Ascending aorta (tissue), 2 donors: Measurements from ENCODE around the gene RPSA. TPM values are rescaled to one million over a fixed set of nuclear protein-coding genes. Genes with fewer than 3 reads are reported as not detected.

Experiments used
- DNase-seq, 2 donors: peaks; one replicate each; pipeline ENCODE4 v3.0.0-alpha.2; 2019; ENCODE audit warnings: low spot score in 2 of 2
- H3K27ac ChIP-seq, 2 donors: fragments of 200-600 bp; sonication (generic); one replicate each; pipeline ENCODE4 v1.5.1; 2016 to 2017; ENCODE audit warnings: mild to moderate bottlenecking in 1 of 2
- H3K27me3 ChIP-seq: fragments of 200-600 bp; sonication (generic); one replicate; pipeline ENCODE4 v1.5.1; 2017
- H3K36me3 ChIP-seq, 2 donors: fragments of 200-600 bp; sonication (generic); one replicate each; pipeline ENCODE4 v1.5.1; 2016
- H3K4me1 ChIP-seq, 2 donors: fragments of 200-600 bp; sonication (generic); one replicate each; pipeline ENCODE4 v1.5.1; 2016 to 2017; ENCODE audit warnings: mild to moderate bottlenecking in 1 of 2
- H3K4me3 ChIP-seq, 2 donors: fragments of 200-600 bp; sonication (generic); one replicate each; pipeline ENCODE4 v1.5.1; 2016 to 2017; ENCODE audit warnings: mild to moderate bottlenecking in 1 of 2
- H3K9me3 ChIP-seq, 2 donors: fragments of 200-600 bp; sonication (generic); one replicate each; pipeline ENCODE4 v1.5.1; 2016
- intact Hi-C: fragments of 100-400 bp; cut with DNase I; formaldehyde crosslinking; loops from one replicate; pipeline ENCODE4 v1.15.1; 2023
- total RNA-seq: library from RNA; depleted of rRNA; stranded (reverse); fragments of >200 nt; gene quantifications from one replicate; pipeline ENCODE4 v1.1.0, GENCODE V29; 2016
- TF ChIP-seq, protein P1 (sequence below), 3 experiments: fragments of 200-600 bp in 2 of 3; fragments of 450-650 bp in 1 of 3; sonication (generic) in 2 of 3; IDR thresholded peaks; one replicate each; pipeline ENCODE4 v1.5.1; 2016 to 2019; ENCODE audit warnings: antibody characterized with exemption in 3 of 3, mild to moderate bottlenecking in 1 of 3, moderate library complexity in 1 of 3

Gene RPSA
- total RNA-seq, 1 donor from 2014 or later, result 745 TPM

DNA sequence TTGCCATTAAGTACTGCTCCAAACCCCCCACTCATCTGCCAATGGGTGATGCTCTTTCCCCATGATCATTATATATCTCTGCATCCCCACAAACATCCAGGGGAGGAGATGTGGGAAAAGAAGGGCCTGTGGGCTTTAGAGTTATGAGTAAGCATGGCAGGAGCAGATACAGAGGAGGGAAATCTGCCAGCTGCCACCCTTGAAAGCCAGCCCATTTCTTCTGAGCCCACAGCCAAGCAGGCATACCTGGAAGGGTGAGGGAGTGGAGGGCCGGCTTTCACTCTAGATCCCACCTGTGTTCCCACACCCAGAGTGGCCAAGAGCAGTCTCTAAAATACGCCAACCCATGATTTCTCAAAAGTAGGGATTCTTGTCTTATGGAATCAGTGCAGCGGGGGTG lies 25.1 kb upstream of the RPSA start:
- TF ChIP-seq, protein P1, sequence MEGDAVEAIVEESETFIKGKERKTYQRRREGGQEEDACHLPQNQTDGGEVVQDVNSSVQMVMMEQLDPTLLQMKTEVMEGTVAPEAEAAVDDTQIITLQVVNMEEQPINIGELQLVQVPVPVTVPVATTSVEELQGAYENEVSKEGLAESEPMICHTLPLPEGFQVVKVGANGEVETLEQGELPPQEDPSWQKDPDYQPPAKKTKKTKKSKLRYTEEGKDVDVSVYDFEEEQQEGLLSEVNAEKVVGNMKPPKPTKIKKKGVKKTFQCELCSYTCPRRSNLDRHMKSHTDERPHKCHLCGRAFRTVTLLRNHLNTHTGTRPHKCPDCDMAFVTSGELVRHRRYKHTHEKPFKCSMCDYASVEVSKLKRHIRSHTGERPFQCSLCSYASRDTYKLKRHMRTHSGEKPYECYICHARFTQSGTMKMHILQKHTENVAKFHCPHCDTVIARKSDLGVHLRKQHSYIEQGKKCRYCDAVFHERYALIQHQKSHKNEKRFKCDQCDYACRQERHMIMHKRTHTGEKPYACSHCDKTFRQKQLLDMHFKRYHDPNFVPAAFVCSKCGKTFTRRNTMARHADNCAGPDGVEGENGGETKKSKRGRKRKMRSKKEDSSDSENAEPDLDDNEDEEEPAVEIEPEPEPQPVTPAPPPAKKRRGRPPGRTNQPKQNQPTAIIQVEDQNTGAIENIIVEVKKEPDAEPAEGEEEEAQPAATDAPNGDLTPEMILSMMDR (IDR thresholded peaks at IDR 0.05), result no peak
- Histone ChIP-seq H3K9me3 (no peaks in the 10 kb centered on the region), H3K27ac (no peak overlapping the region), H3K4me3 (no peak overlapping the region), H3K4me1 (peaks cover 0 to 16% of the 10 kb centered on the region in 2 donors), H3K27me3 (no peaks in the 10 kb centered on the region), H3K36me3 (no peaks in the 10 kb centered on the region)
- intact Hi-C loops, result loop anchor here (5.0 to 10.0 kb wide), 6 partner anchors 199 to 1073 kb away; partner anchors contain the start of genes GORASP1, RPL14, SCN11A and TTC21A
- DNase-seq, result no peak

DNA sequence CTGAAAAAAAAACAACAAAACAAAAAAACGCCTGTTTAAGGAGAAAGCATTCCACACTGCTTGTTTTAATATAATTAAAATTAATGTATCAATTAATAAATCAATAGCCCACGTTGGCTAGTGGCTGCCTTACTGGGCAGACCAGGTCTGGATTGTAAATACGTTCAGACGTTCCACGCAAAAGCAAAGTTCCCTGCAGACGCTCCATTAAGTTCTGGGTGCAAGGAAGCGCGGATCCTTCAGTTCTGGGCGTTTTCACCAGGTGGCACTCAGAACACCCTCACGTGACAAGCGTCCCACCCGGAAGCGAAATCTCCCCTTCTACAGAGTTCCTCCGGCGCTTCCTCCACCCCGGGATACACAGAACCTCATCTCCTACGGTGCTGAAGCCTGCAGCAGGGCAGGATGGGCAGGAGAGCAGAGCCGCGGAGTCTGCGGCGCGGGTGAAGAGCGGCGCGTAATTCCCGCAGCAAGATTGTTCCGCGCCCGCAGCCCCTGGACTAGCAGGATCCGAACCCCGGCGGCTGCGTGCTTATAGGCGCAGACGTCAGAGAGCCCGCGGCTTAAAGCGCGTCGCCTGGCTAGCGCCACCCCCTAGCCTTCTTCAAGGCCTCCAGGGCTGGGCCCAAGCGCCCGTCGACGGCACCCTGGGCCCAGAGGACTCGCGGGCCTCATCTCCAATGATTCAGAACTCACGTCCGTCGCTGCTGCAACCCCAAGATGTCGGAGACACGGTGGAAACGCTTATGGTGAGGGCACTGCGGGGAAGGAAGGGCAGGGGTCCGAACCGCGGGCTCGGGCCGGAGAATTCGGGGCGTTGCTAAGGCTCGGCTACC lies 23.3 kb upstream of the RPSA start, which contains the start of gene SLC25A38:
Gene SLC25A38, plus strand, starts transcription at position 326 of the 836 bp plus-strand sequence. Its CDS starts 355 bp downstream, at position 681.
- no peaks in the 10 kb centered on the region for H3K9me3 ChIP-seq
- H3K36me3 ChIP-seq, result no peaks in the 10 kb centered on the region
- peak within 1 kb of the TSS; percentile 92 to 97 for H3K27ac ChIP-seq
- H3K27me3 ChIP-seq, result no peaks in the 10 kb centered on the region
- peaks cover 0 to 16% of the 10 kb centered on the region in 2 donors for H3K4me1 ChIP-seq
- TF ChIP-seq, protein P1 (IDR thresholded peaks at IDR 0.05), result peak; percentile 17 to 42 (median 39)
- DNase-seq, result peak in 1 of 2 donors; percentile 89
- peak within 1 kb of the TSS; percentile 60 to 70 for H3K4me3 ChIP-seq
- intact Hi-C loops, result loop anchor here (5.0 to 10.0 kb wide), 6 partner anchors 201 to 1072 kb away; partner anchors contain the start of genes GORASP1, RPL14, SCN11A and TTC21A

DNA sequence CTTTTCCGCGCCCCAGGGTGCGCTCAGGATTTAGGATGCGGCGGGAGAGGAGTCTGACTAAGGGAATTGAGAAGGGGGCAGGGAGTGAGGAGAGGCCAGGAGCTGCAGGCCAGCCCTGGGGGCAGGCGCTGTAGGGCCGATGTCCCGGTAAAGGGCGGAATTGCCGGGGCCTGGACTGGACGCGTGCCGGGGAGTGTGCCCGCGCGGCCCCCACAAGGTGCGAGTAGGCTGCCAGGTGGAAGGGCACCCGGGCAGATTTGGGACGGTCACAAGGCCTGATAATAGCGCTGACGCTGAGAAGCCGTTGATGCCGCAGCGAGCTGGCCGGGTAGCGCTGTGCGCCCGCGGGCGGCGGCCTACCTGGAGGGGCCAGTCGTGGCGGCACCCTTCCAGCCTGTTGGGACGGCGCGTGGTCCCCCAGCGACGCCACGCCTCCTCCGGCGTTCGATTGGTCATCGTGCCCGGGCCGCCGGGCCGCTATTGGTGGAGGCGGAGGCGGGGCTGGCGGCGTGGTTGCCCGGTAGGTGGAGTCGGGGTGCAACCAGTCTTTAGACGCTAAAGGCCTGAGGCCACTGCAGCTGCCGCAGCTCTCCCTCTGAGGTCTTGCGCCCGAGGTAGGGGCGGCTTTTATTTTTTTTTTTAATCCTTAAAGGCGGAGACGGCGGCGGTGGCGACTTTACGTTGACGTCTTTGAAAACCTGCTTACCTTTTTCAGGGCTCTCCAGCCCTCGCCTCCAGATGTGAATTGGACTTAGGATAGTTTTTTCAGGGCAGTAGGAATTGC lies 22.4 kb upstream of the RPSA start:
- H3K4me3 ChIP-seq, result peak overlapping the region; percentile 60 to 70
- H3K27ac ChIP-seq, result peak overlapping the region; percentile 92 to 97
- peaks cover 0 to 16% of the 10 kb centered on the region in 2 donors for H3K4me1 ChIP-seq
- intact Hi-C loops, result loop anchor here (1.0 to 10.0 kb wide), 7 partner anchors 22 to 1071 kb away; partner anchors contain the start of genes GORASP1, RPL14, RPSA and SCN11A
- peak; percentile 89 to 98 for DNase-seq
- no peaks in the 10 kb centered on the region for H3K27me3 ChIP-seq
- TF ChIP-seq, protein P1 (IDR thresholded peaks at IDR 0.05), result peak in 2 of 3 experiments; percentile 22 to 23
- H3K36me3 ChIP-seq, result no peaks in the 10 kb centered on the region
- H3K9me3 ChIP-seq, result no peaks in the 10 kb centered on the region

DNA sequence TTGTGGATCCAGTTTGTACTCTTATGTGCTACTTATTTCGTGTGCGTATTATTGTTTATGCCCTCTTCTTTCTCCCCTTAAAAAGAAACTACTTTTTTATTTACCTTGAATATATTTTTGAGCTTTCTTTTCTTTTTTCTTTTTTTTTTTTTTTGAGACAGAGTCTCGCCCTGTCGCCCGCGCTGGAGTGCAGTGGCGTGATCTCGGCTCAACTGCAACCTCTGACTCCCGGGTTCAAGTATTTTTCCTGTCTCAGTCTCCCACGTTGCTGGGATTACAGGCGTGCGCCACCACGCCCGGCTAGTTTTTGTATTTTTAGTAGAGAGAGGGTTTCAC lies 21.9 kb upstream of the RPSA start:
- DNase-seq, result no peak
- Histone ChIP-seq H3K4me3 (peak overlapping the region; percentile 60 to 70), H3K9me3 (no peaks in the 10 kb centered on the region), H3K4me1 (peaks cover 0 to 16% of the 10 kb centered on the region in 2 donors), H3K27me3 (no peaks in the 10 kb centered on the region), H3K36me3 (peaks cover 0 to 5% of the 10 kb centered on the region in 2 donors), H3K27ac (peak overlapping the region; percentile 92 to 97)
- intact Hi-C loops, result loop anchor here (1.0 to 10.0 kb wide), 7 partner anchors 22 to 1070 kb away; partner anchors contain the start of genes GORASP1, RPL14, RPSA and SCN11A
- TF ChIP-seq, protein P1 (IDR thresholded peaks at IDR 0.05), result no peak

DNA sequence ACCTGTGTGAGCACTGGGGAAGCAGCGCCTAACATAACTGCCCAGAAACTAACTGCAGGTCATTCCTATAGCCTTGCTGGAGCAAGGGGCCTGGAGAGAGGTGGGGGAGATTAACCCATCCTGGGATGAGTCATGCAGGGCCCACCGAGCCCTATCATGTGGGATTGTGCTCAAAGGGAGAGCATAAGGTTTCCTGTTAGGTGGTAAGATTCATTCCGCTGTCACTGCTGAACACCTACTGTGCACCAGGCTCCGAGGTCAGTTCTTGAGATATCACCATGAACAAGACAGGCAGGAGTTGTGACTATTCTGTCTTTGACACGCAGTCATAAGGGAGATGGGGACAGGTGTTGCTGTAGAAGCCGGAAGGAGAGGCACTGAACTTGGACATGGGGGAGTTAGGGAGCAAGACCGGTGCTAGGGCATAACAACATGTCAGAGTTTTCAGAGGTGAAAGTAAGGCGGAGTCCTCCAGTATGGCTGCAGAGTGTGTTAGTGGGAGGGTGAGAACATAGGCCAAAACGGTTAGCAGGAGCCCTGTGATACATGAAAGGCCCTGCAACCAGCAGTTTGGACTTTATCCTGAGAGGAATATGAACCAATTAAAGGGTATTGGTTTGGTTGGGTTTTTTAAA lies 20.9 kb upstream of the RPSA start:
- Histone ChIP-seq H3K4me1 (peaks cover 0 to 16% of the 10 kb centered on the region in 2 donors), H3K4me3 (peak overlapping the region in 1 of 2 donors; percentile 70), H3K27me3 (no peaks in the 10 kb centered on the region), H3K36me3 (peaks cover 9 to 14% of the 10 kb centered on the region in 2 donors), H3K9me3 (no peaks in the 10 kb centered on the region), H3K27ac (no peak overlapping the region)
- no peak for DNase-seq
- intact Hi-C loops, result loop anchor here (10.0 kb wide), 3 partner anchors 281 to 1069 kb away; partner anchors contain the start of genes GORASP1, RPL14 and TTC21A
- TF ChIP-seq, protein P1 (IDR thresholded peaks at IDR 0.05), result no peak
